ENCODE results near the gene RPTOR.

The RPTOR gene

GRCh38 chr17:80864751-80865150 is 320.1 kb downstream of the RPTOR start:
- CTCF ChIA-PET, result interaction anchor here (1.2 to 1.6 kb wide), 2 partner anchors 8 to 107 kb away, joined by 4 to 6 read pairs; no protein-coding TSS in a partner anchor
- POLR2A ChIA-PET, result no interaction called here
- no peak for TF ChIP-seq CTCF (IDR thresholded peaks at IDR 0.05; ENCODE audit: control extremely low read depth, extremely low read depth, low read depth, missing control alignments)
- DNase-seq (ENCODE audit: extremely low spot score), result no peak

- ChIA-PET POLR2A (no interaction called here), CTCF (interaction anchor here (1.0 to 1.5 kb wide), 7 partner anchors 10 to 105 kb away, joined by 3 to 7 read pairs (median 5); no protein-coding TSS in a partner anchor)
- peak; percentile 70 for DNase-seq (ENCODE audit: extremely low spot score)
- peak; percentile 66 for TF ChIP-seq CTCF (IDR thresholded peaks at IDR 0.05; ENCODE audit: control extremely low read depth, extremely low read depth, low read depth, missing control alignments)
Observed at GRCh38 chr17:80866050-80866793, 321.6 kb downstream of the RPTOR start.

- TF ChIP-seq CTCF (IDR thresholded peaks at IDR 0.05; ENCODE audit: control extremely low read depth, extremely low read depth, low read depth, missing control alignments), result no peak
- DNase-seq (ENCODE audit: extremely low spot score), result no peak
- POLR2A ChIA-PET, result no interaction called here
- CTCF ChIA-PET, result interaction anchor here (0.9 to 2.4 kb wide), 2 partner anchors 9 to 23 kb away, joined by 3 to 10 read pairs; no protein-coding TSS in a partner anchor
Observed at GRCh38 chr17:80868022-80868609, 323.5 kb downstream of the RPTOR start.

- no peak for DNase-seq (ENCODE audit: extremely low spot score)
- TF ChIP-seq CTCF (IDR thresholded peaks at IDR 0.05; ENCODE audit: control extremely low read depth, extremely low read depth, low read depth, missing control alignments), result no peak
- POLR2A ChIA-PET, result no interaction called here
- CTCF ChIA-PET, result interaction anchor here (0.8 to 2.4 kb wide), 5 partner anchors 8 to 42 kb away, joined by 3 to 10 read pairs (median 3); no protein-coding TSS in a partner anchor
Observed at GRCh38 chr17:80869481-80870145, 325.0 kb downstream of the RPTOR start.

DNA sequence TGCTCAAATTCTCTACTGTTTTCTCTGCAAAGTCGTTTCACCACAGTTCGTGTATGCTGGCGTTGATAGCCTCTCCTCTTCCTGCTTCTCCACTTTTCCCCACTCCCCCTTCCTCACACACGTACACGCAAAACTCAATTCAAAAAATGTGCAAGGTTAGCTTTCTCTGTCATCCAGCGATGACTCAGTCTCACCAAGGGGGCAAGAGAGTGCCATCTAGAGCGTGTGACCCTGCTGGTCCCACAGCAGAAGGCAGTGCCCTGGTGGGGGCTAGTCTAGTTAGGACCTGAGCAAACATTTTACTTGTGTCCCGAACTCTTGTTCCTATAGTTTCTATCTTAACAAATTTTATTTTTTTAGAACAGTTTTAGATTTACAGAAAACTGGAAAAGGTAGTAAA is 325.8 kb downstream of the RPTOR start:
- no peak for TF ChIP-seq CTCF (IDR thresholded peaks at IDR 0.05; ENCODE audit: control extremely low read depth, extremely low read depth, low read depth, missing control alignments)
- ChIA-PET POLR2A (no interaction called here), CTCF (interaction anchor here (1.5 kb wide), 1 partner anchor 37 kb away, joined by 3 read pairs; no protein-coding TSS in a partner anchor)
- DNase-seq (ENCODE audit: extremely low spot score), result no peak

- no peak for TF ChIP-seq CTCF (IDR thresholded peaks at IDR 0.05; ENCODE audit: control extremely low read depth, extremely low read depth, low read depth, missing control alignments)
- ChIA-PET CTCF (no interaction called here), POLR2A (no interaction called here)
- DNase-seq (ENCODE audit: extremely low spot score), result no peak
Observed at GRCh38 chr17:80871341-80871740, 326.7 kb downstream of the RPTOR start.

Data from GM10248 (cell line).